Measurements from ENCODE around the gene SLC35B1. TPM values are rescaled to one million over a fixed set of nuclear protein-coding genes. Genes with fewer than 3 reads are reported as not detected.

Gene SLC35B1
- total RNA-seq, 1 donor from 2014 or later = 69.2 TPM

- TF ChIP-seq CTCF (IDR thresholded peaks at IDR 0.05; ENCODE audit: unreplicated experiment) = peak; percentile 90
- Mint-ChIP-seq H3K4me3 (no peak overlapping the region), H3K27ac (no peak overlapping the region), H3K27me3 (ENCODE audit: low read depth) (peaks cover 24% of the 10 kb centered on the region), H3K36me3 (peaks cover 4% of the 10 kb centered on the region), H3K9me3 (no peaks in the 10 kb centered on the region), H3K4me1 (peaks cover 11% of the 10 kb centered on the region)
- peak in 1 of 2 experiments; percentile 74 for DNase-seq (ENCODE audit: low spot score in 2 of 2, unreplicated experiment in 2 of 2)
These were observed 12.7 kb downstream of the SLC35B1 start for GRCh38 chr17:49694847-49695697.

GRCh38 chr17:49692751-49693150 is 15.0 kb downstream of the SLC35B1 start:
- H3K4me1 Mint-ChIP-seq = peaks cover 15% of the 10 kb centered on the region
- no peaks in the 10 kb centered on the region for H3K36me3 Mint-ChIP-seq
- TF ChIP-seq CTCF (IDR thresholded peaks at IDR 0.05; ENCODE audit: unreplicated experiment) = no peak
- no peak for DNase-seq (ENCODE audit: low spot score in 2 of 2, unreplicated experiment in 2 of 2)
- no peak overlapping the region for H3K4me3 Mint-ChIP-seq
- no peak overlapping the region for H3K27ac Mint-ChIP-seq
- H3K9me3 Mint-ChIP-seq = no peaks in the 10 kb centered on the region
- H3K27me3 Mint-ChIP-seq (ENCODE audit: low read depth) = peaks cover 24% of the 10 kb centered on the region

GRCh38 chr17:49691677-49692191 is 16.0 kb downstream of the SLC35B1 start:
- peaks cover 24% of the 10 kb centered on the region for H3K27me3 Mint-ChIP-seq (ENCODE audit: low read depth)
- H3K9me3 Mint-ChIP-seq = no peaks in the 10 kb centered on the region
- H3K27ac Mint-ChIP-seq = peak overlapping the region; percentile 11
- DNase-seq (ENCODE audit: low spot score in 2 of 2, unreplicated experiment in 2 of 2) = no peak
- TF ChIP-seq CTCF (IDR thresholded peaks at IDR 0.05; ENCODE audit: unreplicated experiment) = no peak
- H3K4me3 Mint-ChIP-seq = no peak overlapping the region
- H3K4me1 Mint-ChIP-seq = peaks cover 15% of the 10 kb centered on the region
- H3K36me3 Mint-ChIP-seq = no peaks in the 10 kb centered on the region

GRCh38 chr17:49691086-49691676 is 16.6 kb downstream of the SLC35B1 start:
- no peaks in the 10 kb centered on the region for H3K36me3 Mint-ChIP-seq
- H3K4me3 Mint-ChIP-seq = no peak overlapping the region
- H3K27ac Mint-ChIP-seq = peak overlapping the region; percentile 91
- H3K9me3 Mint-ChIP-seq = no peaks in the 10 kb centered on the region
- TF ChIP-seq CTCF (IDR thresholded peaks at IDR 0.05; ENCODE audit: unreplicated experiment) = no peak
- peaks cover 15% of the 10 kb centered on the region for H3K4me1 Mint-ChIP-seq
- no peak for DNase-seq (ENCODE audit: low spot score in 2 of 2, unreplicated experiment in 2 of 2)
- H3K27me3 Mint-ChIP-seq (ENCODE audit: low read depth) = peaks cover 21% of the 10 kb centered on the region

- Mint-ChIP-seq H3K27ac (no peak overlapping the region), H3K4me3 (no peak overlapping the region), H3K9me3 (no peaks in the 10 kb centered on the region), H3K36me3 (no peaks in the 10 kb centered on the region), H3K4me1 (peaks cover 15% of the 10 kb centered on the region), H3K27me3 (ENCODE audit: low read depth) (peaks cover 20% of the 10 kb centered on the region)
- TF ChIP-seq CTCF (IDR thresholded peaks at IDR 0.05; ENCODE audit: unreplicated experiment) = no peak
- DNase-seq (ENCODE audit: low spot score in 2 of 2, unreplicated experiment in 2 of 2) = no peak
These were observed 17.5 kb downstream of the SLC35B1 start for GRCh38 chr17:49690256-49690655.

All from mesothelial cell of epicardium (in vitro differentiated cells).